HG02678 (cell line): ENCODE results near the gene VAV3.
"Not testable (repeated sequence)": the region's sequence is repeated elsewhere in the genome, so short reads cannot be mapped to it uniquely, and the experiment has no call there.

Experiments
- ATAC-seq: cut with Tn5 transposase; IDR thresholded peaks from one replicate; pipeline ENCODE4 v1.9.1; 2021; ENCODE audit warnings: mild to moderate bottlenecking, moderate library complexity; ENCODE audit not compliant: unreplicated experiment

Gene VAV3

GRCh38 chr1:107762751-107763390, 202.1 kb downstream of the VAV3 start:
- no peak for ATAC-seq

- ATAC-seq, result no peak
Observed at GRCh38 chr1:107760065-107760464, 204.9 kb downstream of the VAV3 start.

- no peak for ATAC-seq
Observed at GRCh38 chr1:107750364-107750959, 214.5 kb downstream of the VAV3 start.

GRCh38 chr1:107748531-107748930, 216.4 kb downstream of the VAV3 start:
- ATAC-seq, result no peak

- no peak for ATAC-seq
Observed at GRCh38 chr1:107741242-107741641, 223.7 kb downstream of the VAV3 start.

GRCh38 chr1:107740579-107740978, 224.4 kb downstream of the VAV3 start:
- no peak for ATAC-seq

GRCh38 chr1:107739651-107740050, 225.3 kb downstream of the VAV3 start:
- ATAC-seq, result no peak

- no peak for ATAC-seq
Observed at GRCh38 chr1:107739201-107739600, 225.8 kb downstream of the VAV3 start.

- ATAC-seq, result not testable (repeated sequence)
Observed at GRCh38 chr1:107733401-107733800, 231.6 kb downstream of the VAV3 start.

- no peak for ATAC-seq
Observed at GRCh38 chr1:107727866-107728265, 237.1 kb downstream of the VAV3 start.

GRCh38 chr1:107726860-107727259, 238.1 kb downstream of the VAV3 start:
- ATAC-seq, result no peak

- ATAC-seq, result no peak
Observed at GRCh38 chr1:107724648-107725047, 240.3 kb downstream of the VAV3 start.

- ATAC-seq, result not testable (repeated sequence)
Observed at GRCh38 chr1:107720210-107720609, 244.8 kb downstream of the VAV3 start.

GRCh38 chr1:107710005-107710404, 255.0 kb downstream of the VAV3 start:
- ATAC-seq, result no peak

- no peak for ATAC-seq
Observed at GRCh38 chr1:107707111-107707510, 257.9 kb downstream of the VAV3 start.

GRCh38 chr1:107706182-107706581, 258.8 kb downstream of the VAV3 start:
- no peak for ATAC-seq

GRCh38 chr1:107704911-107705310, 260.1 kb downstream of the VAV3 start:
- ATAC-seq, result no peak

- no peak for ATAC-seq
Observed at GRCh38 chr1:107702946-107703571, 261.9 kb downstream of the VAV3 start.

GRCh38 chr1:107700651-107701050, 264.3 kb downstream of the VAV3 start:
- ATAC-seq, result not testable (repeated sequence)

GRCh38 chr1:107698161-107698560, 266.8 kb downstream of the VAV3 start:
- ATAC-seq, result no peak

GRCh38 chr1:107695341-107695740, 269.6 kb downstream of the VAV3 start:
- ATAC-seq, result no peak

- no peak for ATAC-seq
Observed at GRCh38 chr1:107692580-107693345, 272.2 kb downstream of the VAV3 start.
